Hepatocyte (in vitro differentiated cells): Measurements from ENCODE around the gene SLC25A44. TPM values are rescaled to one million over a fixed set of nuclear protein-coding genes. Genes with fewer than 3 reads are reported as not detected.

Experiments used
- DNase-seq: peaks from one replicate; pipeline ENCODE4 v3.0.0-alpha.2; 2016; ENCODE audit warnings: low spot score
- H2AFZ ChIP-seq: fragments of 200-600 bp; sonication (generic); 2 replicates; pipeline ENCODE4 v1.6.0; 2016; ENCODE audit warnings: antibody characterized with exemption, mild to moderate bottlenecking
- H3K27ac ChIP-seq: fragments of 200-600 bp; sonication (generic); 2 replicates; pipeline ENCODE4 v1.5.1; 2016; ENCODE audit warnings: mild to moderate bottlenecking
- H3K27me3 ChIP-seq: fragments of 200-600 bp; sonication (generic); 2 replicates; pipeline ENCODE4 v1.6.1; 2016
- H3K36me3 ChIP-seq: fragments of 200-600 bp; sonication (generic); replicated peaks from 2 replicates; pipeline ENCODE4 v1.5.1; 2016; ENCODE audit warnings: low read depth; ENCODE audit not compliant: insufficient read depth
- H3K4me1 ChIP-seq: fragments of 200-600 bp; sonication (generic); 2 replicates; pipeline ENCODE4 v1.5.1; 2016; ENCODE audit warnings: mild to moderate bottlenecking, moderate library complexity; ENCODE audit not compliant: insufficient read depth
- H3K4me2 ChIP-seq: fragments of 200-600 bp; sonication (generic); 2 replicates; pipeline ENCODE4 v1.6.0; 2016
- H3K4me3 ChIP-seq: fragments of 200-600 bp; sonication (generic); 2 replicates; pipeline ENCODE4 v1.5.1; 2016; ENCODE audit warnings: mild to moderate bottlenecking
- H3K79me2 ChIP-seq: fragments of 200-600 bp; sonication (generic); 2 replicates; pipeline ENCODE4 v1.6.0; 2017; ENCODE audit warnings: mild to moderate bottlenecking
- H3K9me2 ChIP-seq: fragments of 200-600 bp; sonication (generic); replicated peaks from 2 replicates; pipeline ENCODE4 v1.6.0; 2017; ENCODE audit warnings: mild to moderate bottlenecking; ENCODE audit not compliant: insufficient read depth
- H3K9me3 ChIP-seq: fragments of 200-600 bp; sonication (generic); 2 replicates; pipeline ENCODE4 v1.5.1; 2016; ENCODE audit warnings: low read depth, mild to moderate bottlenecking
- H4K20me1 ChIP-seq: fragments of 200-600 bp; sonication (generic); 2 replicates; pipeline ENCODE4 v1.6.0; 2016; ENCODE audit warnings: mild to moderate bottlenecking; ENCODE audit not compliant: insufficient read depth, poor library complexity, severe bottlenecking
- EZH2 ChIP-seq: fragments of 200-600 bp; sonication (generic); IDR thresholded peaks from 2 replicates; pipeline ENCODE4 v1.6.1; 2016; ENCODE audit warnings: antibody characterized with exemption, mild to moderate bottlenecking, borderline replicate concordance
- EZH2phosphoT487 ChIP-seq: fragments of 200-600 bp; sonication (generic); IDR thresholded peaks from one replicate; pipeline ENCODE4 v1.6.1; 2018; ENCODE audit warnings: antibody characterized with exemption, mild to moderate bottlenecking, low read depth, moderate library complexity; ENCODE audit not compliant: unreplicated experiment, severe bottlenecking
- WGBS: methylation state at CpG from one replicate; pipeline ENCODE4 v1.1.6; 2016; ENCODE audit warnings: low lambda C conversion rate; ENCODE audit errors: missing lambda C conversion rate; 5-methylcytosine and 5-hydroxymethylcytosine counted together
- polyA plus RNA-seq: library from polyadenylated mRNA; unstranded; fragments of >200 nt; fragmentation: Nextera tagmentation; extraction: Ambion mirVana; gene quantifications from 2 replicates; pipeline ENCODE4 v1.2.1, GENCODE V29; 2016
- total RNA-seq: library from RNA; depleted of rRNA; stranded (reverse); fragments of >200 nt; gene quantifications from 2 replicates; pipeline ENCODE4 v1.2.3, GENCODE V29; 2014
- TF ChIP-seq, protein P1 (sequence below): fragments of 200-600 bp; sonication (generic); IDR thresholded peaks from 2 replicates; pipeline ENCODE4 v1.5.1; 2016; ENCODE audit warnings: antibody characterized with exemption, mild to moderate bottlenecking; ENCODE audit not compliant: poor library complexity

The SLC25A44 gene
- total and polyA plus RNA-seq, 2 experiments from 2014 or later: 16.9 to 19.3 TPM

DNA sequence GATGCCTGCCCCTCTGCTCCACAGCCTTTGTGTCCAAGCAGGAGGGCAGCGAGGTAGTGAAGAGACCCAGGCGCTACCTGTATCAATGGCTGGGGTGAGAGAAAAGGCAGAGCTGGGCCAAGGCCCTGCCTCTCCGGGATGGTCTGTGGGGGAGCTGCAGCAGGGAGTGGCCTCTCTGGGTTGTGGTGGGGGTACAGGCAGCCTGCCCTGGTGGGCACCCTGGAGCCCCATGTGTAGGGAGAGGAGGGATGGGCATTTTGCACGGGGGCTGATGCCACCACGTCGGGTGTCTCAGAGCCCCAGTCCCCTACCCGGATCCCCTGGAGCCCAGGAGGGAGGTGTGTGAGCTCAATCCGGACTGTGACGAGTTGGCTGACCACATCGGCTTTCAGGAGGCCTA, 48.8 kb downstream of the SLC25A44 start:
- Histone ChIP-seq H4K20me1 (no peaks in the 10 kb centered on the region), H3K4me3 (no peak overlapping the region), H3K79me2 (no peaks in the 10 kb centered on the region), H3K4me2 (no peak overlapping the region), H3K9me3 (no peaks in the 10 kb centered on the region), H3K9me2 (no peaks in the 10 kb centered on the region), H3K4me1 (no peaks in the 10 kb centered on the region), H3K27ac (no peak overlapping the region), H2AFZ (no peak overlapping the region), H3K27me3 (no peaks in the 10 kb centered on the region), H3K36me3 (no peaks in the 10 kb centered on the region)
- 83% methylated on average over 10 of the region's 10 CpGs for WGBS
- TF ChIP-seq, protein P1, sequence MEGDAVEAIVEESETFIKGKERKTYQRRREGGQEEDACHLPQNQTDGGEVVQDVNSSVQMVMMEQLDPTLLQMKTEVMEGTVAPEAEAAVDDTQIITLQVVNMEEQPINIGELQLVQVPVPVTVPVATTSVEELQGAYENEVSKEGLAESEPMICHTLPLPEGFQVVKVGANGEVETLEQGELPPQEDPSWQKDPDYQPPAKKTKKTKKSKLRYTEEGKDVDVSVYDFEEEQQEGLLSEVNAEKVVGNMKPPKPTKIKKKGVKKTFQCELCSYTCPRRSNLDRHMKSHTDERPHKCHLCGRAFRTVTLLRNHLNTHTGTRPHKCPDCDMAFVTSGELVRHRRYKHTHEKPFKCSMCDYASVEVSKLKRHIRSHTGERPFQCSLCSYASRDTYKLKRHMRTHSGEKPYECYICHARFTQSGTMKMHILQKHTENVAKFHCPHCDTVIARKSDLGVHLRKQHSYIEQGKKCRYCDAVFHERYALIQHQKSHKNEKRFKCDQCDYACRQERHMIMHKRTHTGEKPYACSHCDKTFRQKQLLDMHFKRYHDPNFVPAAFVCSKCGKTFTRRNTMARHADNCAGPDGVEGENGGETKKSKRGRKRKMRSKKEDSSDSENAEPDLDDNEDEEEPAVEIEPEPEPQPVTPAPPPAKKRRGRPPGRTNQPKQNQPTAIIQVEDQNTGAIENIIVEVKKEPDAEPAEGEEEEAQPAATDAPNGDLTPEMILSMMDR: no peak
- no peak for TF ChIP-seq EZH2phosphoT487
- TF ChIP-seq EZH2: no peak
- DNase-seq: no peak

DNA sequence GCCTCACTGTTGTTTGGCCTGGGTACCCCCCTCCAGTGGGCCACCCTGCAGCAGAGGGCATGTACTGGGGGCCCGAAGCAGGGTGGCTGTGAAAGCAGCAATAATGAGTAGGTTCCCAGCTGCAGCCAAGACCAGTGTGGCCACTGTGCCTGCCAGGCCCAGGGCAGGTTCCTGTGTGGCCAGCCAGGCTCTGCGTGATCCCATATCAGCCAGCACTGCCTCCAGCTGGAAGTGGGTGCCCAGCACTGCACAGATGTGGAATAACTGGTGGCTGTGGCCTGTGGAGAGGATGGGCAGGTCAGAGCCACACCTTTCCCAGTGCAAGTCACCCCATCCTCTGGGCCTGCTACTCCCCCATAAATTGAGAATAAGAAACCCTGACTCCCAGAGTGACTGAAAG, 50.2 kb downstream of the SLC25A44 start:
- no peak for DNase-seq
- Histone ChIP-seq H3K4me2 (no peak overlapping the region), H3K36me3 (no peaks in the 10 kb centered on the region), H3K9me3 (no peaks in the 10 kb centered on the region), H3K9me2 (no peaks in the 10 kb centered on the region), H3K27ac (no peak overlapping the region), H4K20me1 (no peaks in the 10 kb centered on the region), H2AFZ (no peak overlapping the region), H3K79me2 (no peaks in the 10 kb centered on the region), H3K4me1 (no peaks in the 10 kb centered on the region), H3K4me3 (no peak overlapping the region), H3K27me3 (no peaks in the 10 kb centered on the region)
- 100% methylated on average over 2 of the region's 2 CpGs for WGBS
- no peak for TF ChIP-seq EZH2phosphoT487
- TF ChIP-seq, protein P1: no peak
- TF ChIP-seq EZH2: no peak

DNA sequence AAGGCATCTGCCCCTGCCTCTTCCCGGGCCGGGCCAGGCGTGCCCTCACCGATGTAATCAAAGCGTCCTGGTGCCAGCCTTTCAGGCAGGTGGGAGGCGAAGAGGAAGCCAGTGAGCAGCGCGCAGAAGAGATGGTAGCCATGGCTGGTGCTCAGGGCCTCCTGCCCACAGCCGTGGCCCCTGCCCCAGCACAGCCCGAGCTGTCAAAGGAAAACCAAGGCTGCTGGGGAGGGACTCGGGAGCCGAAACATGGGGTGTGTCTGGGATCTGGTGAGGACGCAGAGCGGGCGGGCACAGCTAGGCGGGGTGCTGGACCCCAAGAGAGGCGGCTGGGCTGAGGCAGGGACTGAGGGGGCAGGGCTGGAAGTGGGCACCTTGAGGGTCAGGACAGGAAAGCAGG, 50.8 kb downstream of the SLC25A44 start:
- no peaks in the 10 kb centered on the region for H3K9me3 ChIP-seq
- no peak overlapping the region for H2AFZ ChIP-seq
- H3K4me2 ChIP-seq: no peak overlapping the region
- no peaks in the 10 kb centered on the region for H4K20me1 ChIP-seq
- no peaks in the 10 kb centered on the region for H3K4me1 ChIP-seq
- H3K36me3 ChIP-seq: no peaks in the 10 kb centered on the region
- H3K4me3 ChIP-seq: no peak overlapping the region
- TF ChIP-seq, protein P1: no peak
- TF ChIP-seq EZH2 (no peak), EZH2phosphoT487 (no peak)
- H3K27ac ChIP-seq: no peak overlapping the region
- H3K9me2 ChIP-seq: no peaks in the 10 kb centered on the region
- no peaks in the 10 kb centered on the region for H3K79me2 ChIP-seq
- no peaks in the 10 kb centered on the region for H3K27me3 ChIP-seq
- no peak for DNase-seq
- 95% methylated on average over 17 of the region's 17 CpGs for WGBS
